Activated CD4-positive, alpha-beta T cell treated with anti-CD3 and anti-CD28 coated beads, Interleukin-2, amount 10 ng/mL, durations not matched to agents 7 days and 5 days (primary cell): ENCODE data around the gene SND1. TPM values are rescaled to one million over a fixed set of nuclear protein-coding genes. Genes with fewer than 3 reads are reported as not detected.

Experiments
- CTCF ChIA-PET: fragments of 350-600 bp; sonication (Branson Sonifier 250); formaldehyde crosslinking; loops from one replicate; lab custom pipeline; 2021; ENCODE audit warnings: antibody characterized with exemption; lab: Charles Lee
- POLR2A ChIA-PET: fragments of 350-600 bp; sonication (Branson Sonifier 250); formaldehyde crosslinking; loops from one replicate; lab custom pipeline; 2021; ENCODE audit warnings: antibody characterized with exemption; lab: Charles Lee
- DNase-seq: peaks from one replicate; pipeline ENCODE4 v3.0.0-alpha.2; 2020
- H3K27ac Mint-ChIP-seq: one replicate; pipeline ENCODE4 v1.8.0; 2021; ENCODE audit warnings: mild to moderate bottlenecking, moderate library complexity, mixed read lengths
- H3K27me3 Mint-ChIP-seq: one replicate; pipeline ENCODE4 v1.8.0; 2021; ENCODE audit warnings: mixed read lengths
- H3K36me3 Mint-ChIP-seq: one replicate; pipeline ENCODE4 v1.8.0; 2021; ENCODE audit warnings: low read depth, mixed read lengths
- H3K4me1 Mint-ChIP-seq: one replicate; pipeline ENCODE4 v1.8.0; 2021; ENCODE audit warnings: mixed read lengths
- H3K4me3 Mint-ChIP-seq: one replicate; pipeline ENCODE4 v1.8.0; 2021; ENCODE audit warnings: mild to moderate bottlenecking, moderate library complexity, mixed read lengths
- H3K9me3 Mint-ChIP-seq: one replicate; pipeline ENCODE4 v1.8.0; 2021; ENCODE audit warnings: mixed read lengths
- total RNA-seq, 2 experiments: library from RNA; stranded (reverse); gene quantifications; one replicate each; pipeline ENCODE4 v1.2.3, GENCODE V29; 2021

SND1 gene
- total RNA-seq, 2 experiments from 2014 or later: 141 to 163 TPM

- ChIA-PET POLR2A (no interaction called here), CTCF (interaction anchor here (0.7 kb wide), 1 partner anchor 19 kb away, joined by 3 read pairs; no protein-coding TSS in a partner anchor)
- Mint-ChIP-seq H3K36me3 (peaks cover 9% of the 10 kb centered on the region), H3K4me1 (peaks cover 17% of the 10 kb centered on the region), H3K27me3 (no peaks in the 10 kb centered on the region), H3K4me3 (no peak overlapping the region), H3K27ac (no peak overlapping the region), H3K9me3 (no peaks in the 10 kb centered on the region)
- DNase-seq: no peak
Observed at GRCh38 chr7:128003167-128003566, 351.2 kb downstream of the SND1 start.

- H3K9me3 Mint-ChIP-seq: no peaks in the 10 kb centered on the region
- no peak overlapping the region for H3K27ac Mint-ChIP-seq
- H3K27me3 Mint-ChIP-seq: no peaks in the 10 kb centered on the region
- DNase-seq: no peak
- H3K4me1 Mint-ChIP-seq: peaks cover 17% of the 10 kb centered on the region
- H3K4me3 Mint-ChIP-seq: no peak overlapping the region
- ChIA-PET POLR2A (no interaction called here), CTCF (interaction anchor here (0.7 to 1.0 kb wide), 3 partner anchors 8 to 19 kb away, joined by 3 to 4 read pairs (median 3); no protein-coding TSS in a partner anchor)
- H3K36me3 Mint-ChIP-seq: peaks cover 9% of the 10 kb centered on the region
Observed at GRCh38 chr7:128003787-128004186, 351.8 kb downstream of the SND1 start.

- H3K27me3 Mint-ChIP-seq: no peaks in the 10 kb centered on the region
- no peak for DNase-seq
- ChIA-PET POLR2A (no interaction called here), CTCF (interaction anchor here (0.9 to 1.0 kb wide), 2 partner anchors 8 to 12 kb away, joined by 3 to 4 read pairs; no protein-coding TSS in a partner anchor)
- H3K27ac Mint-ChIP-seq: no peak overlapping the region
- H3K4me3 Mint-ChIP-seq: no peak overlapping the region
- peaks cover 17% of the 10 kb centered on the region for H3K4me1 Mint-ChIP-seq
- H3K9me3 Mint-ChIP-seq: no peaks in the 10 kb centered on the region
- H3K36me3 Mint-ChIP-seq: peaks cover 9% of the 10 kb centered on the region
Observed at GRCh38 chr7:128004623-128005022, 352.6 kb downstream of the SND1 start.

GRCh38 chr7:128005117-128005516 is 353.1 kb downstream of the SND1 start:
- POLR2A ChIA-PET: no interaction called here
- Mint-ChIP-seq H3K27ac (no peak overlapping the region), H3K4me1 (peaks cover 17% of the 10 kb centered on the region), H3K9me3 (no peaks in the 10 kb centered on the region), H3K36me3 (peaks cover 9% of the 10 kb centered on the region), H3K27me3 (no peaks in the 10 kb centered on the region), H3K4me3 (no peak overlapping the region)
- DNase-seq: no peak
- CTCF ChIA-PET: interaction anchor here (1.0 kb wide), 2 partner anchors 9 to 19 kb away, joined by 4 to 5 read pairs; no protein-coding TSS in a partner anchor

GRCh38 chr7:128005759-128006159 is 353.8 kb downstream of the SND1 start:
- H3K36me3 Mint-ChIP-seq: peaks cover 8% of the 10 kb centered on the region
- POLR2A ChIA-PET: no interaction called here
- no peak for DNase-seq
- H3K4me3 Mint-ChIP-seq: no peak overlapping the region
- H3K27ac Mint-ChIP-seq: no peak overlapping the region
- CTCF ChIA-PET: interaction anchor here (1.0 to 1.6 kb wide), 2 partner anchors 13 to 20 kb away, joined by 4 to 5 read pairs; no protein-coding TSS in a partner anchor
- H3K9me3 Mint-ChIP-seq: no peaks in the 10 kb centered on the region
- H3K27me3 Mint-ChIP-seq: no peaks in the 10 kb centered on the region
- H3K4me1 Mint-ChIP-seq: peaks cover 17% of the 10 kb centered on the region

DNA sequence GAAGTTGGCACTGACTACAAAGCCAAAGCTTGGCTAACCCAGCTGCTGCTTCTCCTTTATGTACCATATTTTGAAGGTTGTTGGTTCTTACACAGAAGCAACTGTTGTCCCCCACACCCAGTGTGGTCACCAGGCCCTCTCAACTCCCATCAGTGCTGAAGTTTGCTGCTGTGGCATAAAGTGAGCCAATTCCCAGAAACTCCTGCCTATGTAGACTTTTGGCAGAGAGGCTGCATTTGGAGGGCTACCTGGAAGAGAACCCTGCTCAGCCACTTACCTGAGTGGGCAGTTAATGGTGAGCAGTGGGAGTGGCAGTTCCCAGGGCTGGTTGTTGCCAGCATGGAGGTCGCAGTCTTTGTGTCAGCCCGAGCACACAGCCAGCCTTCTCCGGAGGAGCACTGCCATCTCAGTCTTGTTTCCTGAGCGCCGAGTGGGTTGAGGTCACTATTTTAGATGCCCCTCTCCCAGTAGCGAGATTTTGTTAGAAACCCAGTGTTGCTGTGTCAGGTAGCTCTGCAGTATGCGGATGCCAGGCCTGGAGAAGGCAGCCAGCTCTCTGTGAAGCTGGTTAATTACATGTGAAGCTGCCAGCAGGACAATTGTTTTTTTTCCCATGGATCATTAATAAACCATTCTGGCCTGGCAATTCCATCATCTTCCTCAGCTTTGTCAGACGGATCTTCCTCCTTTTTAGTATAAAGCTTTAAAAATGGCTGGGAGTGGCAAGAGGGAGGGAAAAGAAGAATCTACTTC is 354.7 kb downstream of the SND1 start:
- ChIA-PET CTCF (interaction anchor here (1.6 kb wide), 1 partner anchor 14 kb away, joined by 4 read pairs; no protein-coding TSS in a partner anchor), POLR2A (no interaction called here)
- H3K27me3 Mint-ChIP-seq: no peaks in the 10 kb centered on the region
- H3K9me3 Mint-ChIP-seq: no peaks in the 10 kb centered on the region
- DNase-seq: no peak
- no peak overlapping the region for H3K27ac Mint-ChIP-seq
- peaks cover 5% of the 10 kb centered on the region for H3K36me3 Mint-ChIP-seq
- no peak overlapping the region for H3K4me3 Mint-ChIP-seq
- peaks cover 15% of the 10 kb centered on the region for H3K4me1 Mint-ChIP-seq

DNA sequence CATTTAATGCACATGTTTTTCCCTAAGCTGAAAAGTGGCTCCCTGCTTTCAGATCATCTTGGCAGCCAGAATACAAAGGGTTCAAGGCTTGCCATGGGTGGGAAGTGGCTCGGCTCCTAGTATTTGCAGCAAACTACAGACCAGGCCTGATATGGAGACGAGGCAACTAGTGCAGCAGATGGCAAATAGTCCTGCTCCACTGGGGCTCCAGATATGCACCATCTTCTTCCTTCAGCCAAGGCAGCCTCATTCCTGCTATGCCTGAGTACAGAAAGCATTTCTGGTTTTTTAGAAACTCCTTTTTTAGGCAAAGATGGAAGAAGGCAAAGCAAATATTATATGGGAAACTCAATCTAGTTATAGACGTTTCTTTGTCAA is 355.3 kb downstream of the SND1 start:
- POLR2A ChIA-PET: no interaction called here
- H3K36me3 Mint-ChIP-seq: peaks cover 3% of the 10 kb centered on the region
- no peak overlapping the region for H3K4me3 Mint-ChIP-seq
- H3K27ac Mint-ChIP-seq: no peak overlapping the region
- CTCF ChIA-PET: no interaction called here
- peaks cover 15% of the 10 kb centered on the region for H3K4me1 Mint-ChIP-seq
- no peaks in the 10 kb centered on the region for H3K9me3 Mint-ChIP-seq
- H3K27me3 Mint-ChIP-seq: no peaks in the 10 kb centered on the region
- DNase-seq: no peak

DNA sequence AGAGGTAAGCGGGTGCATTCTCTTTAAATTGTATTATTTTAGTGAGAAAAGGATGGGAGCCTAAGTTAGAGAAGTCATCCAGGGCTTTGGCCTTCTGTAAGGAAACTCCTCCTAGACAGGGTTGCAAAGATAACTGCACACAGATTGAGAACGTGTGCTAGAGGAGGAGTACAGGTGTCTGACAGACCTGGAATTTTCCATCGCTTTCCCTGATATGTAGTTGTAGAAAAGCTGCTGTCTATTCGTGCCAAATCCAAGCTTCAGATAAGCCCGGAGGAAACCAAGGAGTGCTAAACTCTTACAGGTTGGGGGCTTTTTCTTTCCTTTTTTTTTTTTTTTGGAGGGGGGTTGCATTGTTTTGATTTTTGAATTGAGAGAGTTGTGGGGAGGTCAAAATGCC is 356.1 kb downstream of the SND1 start:
- no peak overlapping the region for H3K4me3 Mint-ChIP-seq
- peaks cover 3% of the 10 kb centered on the region for H3K36me3 Mint-ChIP-seq
- no peaks in the 10 kb centered on the region for H3K27me3 Mint-ChIP-seq
- CTCF ChIA-PET: no interaction called here
- H3K27ac Mint-ChIP-seq: no peak overlapping the region
- POLR2A ChIA-PET: no interaction called here
- H3K9me3 Mint-ChIP-seq: no peaks in the 10 kb centered on the region
- no peak for DNase-seq
- H3K4me1 Mint-ChIP-seq: peaks cover 15% of the 10 kb centered on the region

DNA sequence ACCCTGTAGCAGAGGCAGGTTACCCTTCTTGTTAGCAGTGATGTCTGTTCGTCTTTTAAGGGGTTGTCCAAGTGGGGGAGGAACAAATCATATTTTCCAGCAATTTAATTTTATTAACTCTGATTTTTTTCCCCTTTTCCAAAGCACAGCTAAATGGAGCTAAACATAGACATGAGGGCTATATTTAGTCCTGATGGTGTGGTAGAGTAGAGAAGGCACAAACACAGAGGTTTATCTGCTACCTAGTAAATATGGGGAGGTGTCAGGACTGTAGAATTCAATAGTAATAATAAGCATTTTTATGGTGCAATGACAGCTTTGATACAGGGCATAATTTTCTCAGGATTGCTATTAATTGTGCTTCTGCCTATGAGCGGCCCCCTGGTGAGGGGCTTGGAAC is 356.8 kb downstream of the SND1 start:
- peaks cover 3% of the 10 kb centered on the region for H3K36me3 Mint-ChIP-seq

DNA sequence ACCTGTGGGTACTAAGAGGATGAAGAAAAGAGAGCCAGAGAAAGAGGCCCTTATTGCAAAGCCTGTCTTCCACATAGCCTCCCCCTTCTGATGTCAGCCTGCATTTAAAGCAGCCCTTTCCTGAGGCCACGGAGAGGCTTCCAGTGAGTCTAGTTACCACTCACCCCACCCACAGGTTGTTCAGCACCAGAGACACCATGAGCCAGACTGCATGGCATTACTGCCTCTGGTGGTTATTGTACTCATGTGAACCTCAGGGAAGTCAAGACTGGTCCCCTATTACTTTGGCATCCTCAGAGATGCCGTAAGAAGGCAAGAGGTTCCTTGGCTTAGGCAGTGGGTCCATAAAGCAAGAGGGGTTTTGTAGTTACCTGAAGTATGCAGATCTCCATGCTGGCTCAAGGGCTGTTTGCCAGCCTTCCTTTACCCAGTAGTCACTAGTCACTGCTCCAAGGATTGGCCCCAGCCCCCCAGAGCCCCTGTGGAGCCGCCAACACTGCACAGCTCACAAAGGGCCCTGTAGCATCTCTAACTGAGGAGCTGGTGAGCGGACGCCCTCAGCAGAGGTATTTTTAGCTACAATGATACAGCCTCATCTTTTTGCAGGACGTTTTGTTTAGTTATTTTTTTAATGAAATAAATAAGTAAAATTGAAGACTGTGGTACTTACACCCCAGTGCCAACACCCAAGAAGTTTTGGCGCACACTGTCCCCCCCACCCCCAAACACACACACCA is 358.6 kb downstream of the SND1 start:
- H3K4me3 Mint-ChIP-seq: no peak overlapping the region
- CTCF ChIA-PET: no interaction called here
- POLR2A ChIA-PET: no interaction called here
- H3K27ac Mint-ChIP-seq: no peak overlapping the region
- no peaks in the 10 kb centered on the region for H3K4me1 Mint-ChIP-seq
- H3K36me3 Mint-ChIP-seq: peaks cover 3% of the 10 kb centered on the region
- H3K9me3 Mint-ChIP-seq: no peaks in the 10 kb centered on the region
- no peaks in the 10 kb centered on the region for H3K27me3 Mint-ChIP-seq
- no peak for DNase-seq

More for the DNA sequence above, 356.8 kb downstream of the SND1 start:
- Mint-ChIP-seq H3K27ac (no peak overlapping the region), H3K4me1 (peaks cover 10% of the 10 kb centered on the region), H3K4me3 (no peak overlapping the region), H3K27me3 (no peaks in the 10 kb centered on the region), H3K9me3 (no peaks in the 10 kb centered on the region)
- POLR2A ChIA-PET: no interaction called here
- DNase-seq: no peak
- CTCF ChIA-PET: no interaction called here

DNA sequence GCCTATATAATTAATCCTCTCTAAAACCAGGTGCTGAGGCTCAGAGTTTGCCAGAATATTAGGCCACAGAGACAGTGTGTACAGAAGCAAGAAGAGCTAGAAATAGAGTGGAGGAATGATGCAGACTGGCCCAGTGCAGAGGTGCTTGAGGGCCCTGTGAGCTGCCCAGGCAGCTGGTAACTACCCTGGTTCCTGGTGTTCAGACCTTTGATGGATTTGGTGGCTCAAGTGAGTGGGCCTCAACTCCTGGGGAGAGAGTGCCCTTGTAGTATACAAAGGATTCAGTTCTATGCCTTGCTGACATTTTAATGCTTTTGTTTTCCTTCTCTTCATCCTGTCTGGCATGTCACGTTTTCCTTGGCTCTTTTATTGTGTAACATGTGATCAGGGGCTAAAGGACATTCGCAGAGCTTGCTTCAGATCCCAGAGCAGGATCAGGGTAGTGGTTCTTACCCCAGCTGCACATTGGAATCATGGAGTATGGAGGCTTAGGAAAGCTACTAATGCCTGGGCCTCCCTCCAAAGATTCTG is 359.2 kb downstream of the SND1 start:
- ChIA-PET POLR2A (no interaction called here), CTCF (no interaction called here)
- no peaks in the 10 kb centered on the region for H3K4me1 Mint-ChIP-seq
- H3K27ac Mint-ChIP-seq: no peak overlapping the region
- H3K9me3 Mint-ChIP-seq: no peaks in the 10 kb centered on the region
- H3K27me3 Mint-ChIP-seq: no peaks in the 10 kb centered on the region
- no peak overlapping the region for H3K4me3 Mint-ChIP-seq
- DNase-seq: no peak
- H3K36me3 Mint-ChIP-seq: peaks cover under 1% of the 10 kb centered on the region

DNA sequence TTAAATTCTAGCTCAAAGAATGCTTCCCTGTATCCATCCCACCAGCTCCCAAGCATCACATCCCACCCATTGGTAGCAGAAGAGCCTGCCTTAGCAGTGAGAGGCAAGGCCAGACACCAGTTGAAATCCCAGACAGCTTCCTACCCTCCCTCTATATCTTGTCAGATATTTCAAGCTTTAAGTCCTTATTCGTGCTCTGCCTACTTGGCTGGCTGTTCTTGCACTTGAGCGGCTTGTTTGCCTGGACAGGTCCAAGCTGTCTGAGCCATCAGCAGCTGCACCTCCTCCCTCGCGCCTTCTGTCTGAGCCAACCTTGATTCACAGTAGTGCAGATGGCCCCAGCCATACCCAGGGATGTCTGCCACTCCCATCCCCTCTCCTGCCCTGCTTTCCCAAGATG is 362.8 kb downstream of the SND1 start:
- no peaks in the 10 kb centered on the region for H3K9me3 Mint-ChIP-seq
- no peaks in the 10 kb centered on the region for H3K36me3 Mint-ChIP-seq
- no peak overlapping the region for H3K27ac Mint-ChIP-seq
- ChIA-PET POLR2A (no interaction called here), CTCF (interaction anchor here (0.6 to 1.2 kb wide), 2 partner anchors 16 to 150 kb away, joined by 3 to 4 read pairs; no protein-coding TSS in a partner anchor)
- H3K4me1 Mint-ChIP-seq: no peaks in the 10 kb centered on the region
- no peak overlapping the region for H3K4me3 Mint-ChIP-seq
- DNase-seq: no peak
- no peaks in the 10 kb centered on the region for H3K27me3 Mint-ChIP-seq

GRCh38 chr7:128017460-128017859 is 365.5 kb downstream of the SND1 start:
- H3K4me1 Mint-ChIP-seq: no peaks in the 10 kb centered on the region
- no peak for DNase-seq
- ChIA-PET CTCF (interaction anchor here (0.6 to 1.4 kb wide), 3 partner anchors 13 to 152 kb away, joined by 3 read pairs; no protein-coding TSS in a partner anchor), POLR2A (no interaction called here)
- H3K4me3 Mint-ChIP-seq: no peak overlapping the region
- H3K9me3 Mint-ChIP-seq: no peaks in the 10 kb centered on the region
- peaks cover 4% of the 10 kb centered on the region for H3K36me3 Mint-ChIP-seq
- H3K27me3 Mint-ChIP-seq: no peaks in the 10 kb centered on the region
- H3K27ac Mint-ChIP-seq: no peak overlapping the region
